ENCODE data around the gene HDAC11.

Gene HDAC11

DNA sequence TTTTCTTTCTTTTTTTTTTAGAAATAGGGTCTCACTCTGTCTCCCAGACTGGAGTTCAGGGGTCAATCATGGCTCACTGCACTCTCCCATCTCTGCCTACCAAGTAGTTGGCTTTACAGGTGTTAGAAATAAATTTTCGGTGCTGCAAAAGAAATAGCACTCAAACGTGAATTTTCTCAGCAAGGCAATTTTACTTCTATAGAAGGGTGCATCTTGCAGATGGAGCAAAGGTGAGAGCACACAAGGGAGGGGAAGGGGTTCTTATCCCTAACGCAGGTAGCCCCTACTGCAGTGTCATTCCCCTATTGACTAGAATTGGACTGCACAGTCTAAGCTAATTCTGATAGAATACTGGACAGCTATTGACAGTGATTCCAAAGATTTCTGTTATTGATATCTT is 62.0 kb downstream of the HDAC11 start:
- TF ChIP-seq, protein P1, sequence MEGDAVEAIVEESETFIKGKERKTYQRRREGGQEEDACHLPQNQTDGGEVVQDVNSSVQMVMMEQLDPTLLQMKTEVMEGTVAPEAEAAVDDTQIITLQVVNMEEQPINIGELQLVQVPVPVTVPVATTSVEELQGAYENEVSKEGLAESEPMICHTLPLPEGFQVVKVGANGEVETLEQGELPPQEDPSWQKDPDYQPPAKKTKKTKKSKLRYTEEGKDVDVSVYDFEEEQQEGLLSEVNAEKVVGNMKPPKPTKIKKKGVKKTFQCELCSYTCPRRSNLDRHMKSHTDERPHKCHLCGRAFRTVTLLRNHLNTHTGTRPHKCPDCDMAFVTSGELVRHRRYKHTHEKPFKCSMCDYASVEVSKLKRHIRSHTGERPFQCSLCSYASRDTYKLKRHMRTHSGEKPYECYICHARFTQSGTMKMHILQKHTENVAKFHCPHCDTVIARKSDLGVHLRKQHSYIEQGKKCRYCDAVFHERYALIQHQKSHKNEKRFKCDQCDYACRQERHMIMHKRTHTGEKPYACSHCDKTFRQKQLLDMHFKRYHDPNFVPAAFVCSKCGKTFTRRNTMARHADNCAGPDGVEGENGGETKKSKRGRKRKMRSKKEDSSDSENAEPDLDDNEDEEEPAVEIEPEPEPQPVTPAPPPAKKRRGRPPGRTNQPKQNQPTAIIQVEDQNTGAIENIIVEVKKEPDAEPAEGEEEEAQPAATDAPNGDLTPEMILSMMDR (IDR thresholded peaks at IDR 0.05; ENCODE audit: control extremely low read depth, extremely low read depth, low read depth, missing control alignments): no peak
- no peak for DNase-seq (ENCODE audit: extremely low spot score)
- ChIA-PET CTCF (no interaction called here), POLR2A (no interaction called here)

DNA sequence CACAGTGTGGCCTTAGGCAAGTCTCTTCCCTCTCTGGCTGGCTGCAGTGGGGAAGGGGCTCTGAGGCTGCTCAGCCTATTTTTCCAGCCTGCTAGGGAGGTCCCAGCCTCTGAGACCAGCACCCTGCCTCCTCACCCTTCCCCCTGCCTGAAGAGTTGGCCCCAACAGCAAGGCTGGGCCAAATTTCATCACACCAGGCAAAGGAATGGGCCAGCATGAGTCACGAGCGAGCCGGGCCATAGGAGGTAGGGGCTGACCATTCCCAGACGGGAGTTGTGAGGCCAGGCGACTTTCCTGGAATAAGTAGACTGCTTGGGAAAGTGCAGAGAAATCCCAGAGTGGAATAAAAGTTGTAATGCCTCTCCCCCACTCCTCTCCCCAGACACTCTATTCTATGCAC is 63.1 kb downstream of the HDAC11 start:
- CTCF ChIA-PET: no interaction called here
- TF ChIP-seq, protein P1 (IDR thresholded peaks at IDR 0.05; ENCODE audit: control extremely low read depth, extremely low read depth, low read depth, missing control alignments): no peak
- no peak for DNase-seq (ENCODE audit: extremely low spot score)
- POLR2A ChIA-PET: no interaction called here

DNA sequence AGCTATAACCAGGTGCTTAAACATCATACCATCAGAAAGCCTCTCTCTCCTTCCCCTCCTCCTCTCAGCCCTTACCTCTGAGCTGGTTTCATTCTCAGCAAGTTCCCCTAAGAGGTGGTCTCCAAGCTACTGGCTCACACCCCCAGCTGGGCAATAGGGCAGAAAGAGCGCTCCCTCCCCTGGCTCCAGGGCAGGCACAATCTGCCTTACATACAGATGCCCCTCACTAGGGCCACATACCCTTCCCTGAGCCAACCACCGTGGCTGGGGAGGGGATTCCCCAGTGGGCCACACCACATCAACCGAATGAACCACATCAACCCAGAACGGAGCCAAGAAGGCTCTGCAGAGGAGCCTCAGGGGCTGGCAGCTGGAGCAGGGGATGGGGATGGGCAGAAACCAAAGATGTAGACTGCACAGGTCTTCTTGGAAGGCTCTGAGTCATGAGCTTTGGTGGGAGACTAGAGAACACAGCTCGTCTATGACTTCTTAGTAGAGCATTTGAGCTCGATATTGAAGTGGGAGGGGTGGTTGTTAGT is 64.3 kb downstream of the HDAC11 start:
- TF ChIP-seq, protein P1 (IDR thresholded peaks at IDR 0.05; ENCODE audit: control extremely low read depth, extremely low read depth, low read depth, missing control alignments): no peak
- no peak for DNase-seq (ENCODE audit: extremely low spot score)
- POLR2A ChIA-PET: no interaction called here
- CTCF ChIA-PET: no interaction called here

DNA sequence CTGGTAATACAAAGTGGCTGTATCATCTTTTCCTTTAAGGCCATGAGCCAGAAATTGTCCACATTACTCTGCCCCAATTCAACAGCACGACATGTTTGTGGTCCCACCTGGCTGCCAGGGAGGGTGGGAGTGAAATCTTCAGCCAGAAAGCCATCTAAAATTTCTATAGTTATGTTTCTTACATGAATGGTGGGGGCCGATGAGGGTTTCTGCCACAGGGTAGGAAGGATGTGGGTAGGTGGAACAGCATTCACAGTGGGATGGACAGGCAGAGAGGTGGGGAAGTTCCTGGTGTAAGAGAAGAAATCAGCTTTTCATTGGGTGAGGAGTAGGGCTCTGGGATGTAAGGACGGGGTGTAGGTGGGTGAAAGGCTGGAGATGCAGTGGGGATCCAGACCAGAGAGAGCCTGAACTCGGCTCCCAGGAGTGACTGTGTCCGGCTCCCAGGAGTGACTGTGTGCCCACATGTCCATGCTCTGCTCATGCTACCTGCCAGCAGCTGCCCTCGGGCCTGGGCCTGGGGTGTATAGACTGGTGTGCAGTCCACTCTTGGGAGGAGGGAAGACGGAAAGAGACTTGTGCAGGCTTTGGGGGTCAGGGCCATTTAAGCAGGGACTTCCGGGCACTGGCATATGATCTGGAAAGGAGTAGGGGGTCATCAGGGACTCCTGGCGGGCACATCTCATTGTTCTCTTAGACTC is 65.0 kb downstream of the HDAC11 start:
- CTCF ChIA-PET: no interaction called here
- DNase-seq (ENCODE audit: extremely low spot score): no peak
- POLR2A ChIA-PET: no interaction called here
- TF ChIP-seq, protein P1 (IDR thresholded peaks at IDR 0.05; ENCODE audit: control extremely low read depth, extremely low read depth, low read depth, missing control alignments): no peak

DNA sequence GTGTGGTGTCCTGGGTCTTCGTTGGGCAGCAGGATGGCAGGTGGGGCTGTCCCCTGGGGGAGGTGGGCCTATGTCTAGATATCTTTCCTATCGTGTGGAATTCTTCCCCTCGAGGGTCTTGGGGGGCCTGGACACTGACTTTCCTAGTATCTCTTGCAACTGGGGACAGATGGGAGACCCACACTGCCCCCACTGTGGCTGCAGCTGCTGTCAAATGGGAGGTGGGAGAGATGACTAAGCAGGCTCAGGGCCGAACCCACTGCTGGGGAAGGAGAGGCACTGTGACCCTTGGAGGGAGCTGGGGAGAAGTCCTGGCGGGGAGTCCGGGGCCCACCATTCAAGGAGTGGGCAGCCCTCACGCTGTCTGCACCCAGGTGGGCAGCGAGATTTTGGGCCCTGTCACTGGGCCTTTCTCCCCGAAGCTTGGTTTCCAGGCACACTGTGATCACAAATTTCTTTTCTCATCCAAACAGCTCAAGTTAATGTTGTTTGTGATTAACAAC is 65.9 kb downstream of the HDAC11 start:
- ChIA-PET CTCF (no interaction called here), POLR2A (no interaction called here)
- DNase-seq (ENCODE audit: extremely low spot score): no peak
- TF ChIP-seq, protein P1 (IDR thresholded peaks at IDR 0.05; ENCODE audit: control extremely low read depth, extremely low read depth, low read depth, missing control alignments): no peak

DNA sequence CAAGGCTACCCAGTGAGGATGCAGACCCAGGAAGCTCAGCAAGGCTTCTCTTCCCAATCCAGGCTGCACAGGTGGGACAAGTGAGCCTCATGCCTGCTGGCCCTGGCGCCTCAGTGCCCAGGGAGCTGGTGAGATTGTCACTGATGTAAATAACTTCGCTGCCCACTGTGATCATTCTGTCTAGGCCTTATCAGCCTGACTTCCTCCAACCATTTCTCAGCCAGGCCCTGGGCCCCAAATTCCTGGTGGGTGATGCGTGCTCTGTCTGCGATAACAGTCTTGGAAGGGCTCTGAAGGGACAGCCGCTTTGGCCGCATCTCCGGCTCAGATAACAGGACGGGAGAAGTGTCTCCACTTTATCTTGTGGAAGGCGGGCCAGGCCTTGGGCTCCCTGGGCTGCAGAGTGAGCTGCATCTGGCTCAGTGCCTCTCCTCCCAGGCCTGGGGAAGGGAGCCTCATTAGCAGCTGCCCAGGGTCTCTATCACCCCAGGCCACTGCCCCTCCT is 66.6 kb downstream of the HDAC11 start:
- CTCF ChIA-PET: no interaction called here
- POLR2A ChIA-PET: no interaction called here
- DNase-seq (ENCODE audit: extremely low spot score): no peak
- TF ChIP-seq, protein P1 (IDR thresholded peaks at IDR 0.05; ENCODE audit: control extremely low read depth, extremely low read depth, low read depth, missing control alignments): no peak

Data from GM10248 (cell line).